Activated gamma-delta T cell treated with Interleukin-2 at 50 U/mL for 16 hours (primary cell): ENCODE measurements around the gene MORN3.
"Not testable (repeated sequence)": the region's sequence is repeated elsewhere in the genome, so short reads cannot be mapped to it uniquely, and the experiment has no call there.

Source experiments
- DNase-seq: peaks from one replicate; pipeline ENCODE4 v3.0.0-alpha.2; 2020

MORN3 gene

DNA sequence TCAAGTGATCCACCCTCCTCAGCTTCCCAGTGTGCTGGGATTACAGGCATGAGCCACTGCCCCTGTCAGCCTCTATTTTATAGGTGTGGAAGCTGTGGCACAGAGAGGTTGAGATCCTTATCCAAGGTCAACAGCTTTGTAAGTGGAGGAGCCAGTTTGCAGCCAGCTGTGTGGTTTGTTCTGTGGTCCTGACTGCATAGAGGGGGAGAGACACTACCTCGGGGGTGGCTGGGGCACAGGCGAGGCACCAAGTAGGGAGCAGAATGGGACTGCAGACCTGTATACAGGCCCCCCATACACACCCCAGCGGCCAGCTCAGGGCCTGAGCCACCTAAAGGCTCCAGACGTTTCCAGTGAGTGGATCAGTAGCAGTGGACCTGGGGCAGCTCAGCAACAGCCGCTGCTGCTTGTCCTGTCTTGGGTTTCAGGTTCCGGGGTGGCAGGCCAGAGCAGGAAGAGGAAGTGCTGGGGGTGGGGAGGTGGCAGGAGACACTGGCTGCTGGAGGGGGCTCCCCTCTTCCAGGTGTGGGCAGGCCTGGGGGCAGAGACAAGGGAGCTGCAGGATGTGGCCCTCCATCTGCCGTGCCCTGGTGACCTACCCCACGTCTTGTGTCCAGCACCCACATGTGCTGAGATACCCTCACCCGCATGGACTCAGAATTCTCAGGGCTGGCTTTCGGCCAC is 32.1 kb downstream of the MORN3 start:
- DNase-seq, result peak; percentile 61

DNA sequence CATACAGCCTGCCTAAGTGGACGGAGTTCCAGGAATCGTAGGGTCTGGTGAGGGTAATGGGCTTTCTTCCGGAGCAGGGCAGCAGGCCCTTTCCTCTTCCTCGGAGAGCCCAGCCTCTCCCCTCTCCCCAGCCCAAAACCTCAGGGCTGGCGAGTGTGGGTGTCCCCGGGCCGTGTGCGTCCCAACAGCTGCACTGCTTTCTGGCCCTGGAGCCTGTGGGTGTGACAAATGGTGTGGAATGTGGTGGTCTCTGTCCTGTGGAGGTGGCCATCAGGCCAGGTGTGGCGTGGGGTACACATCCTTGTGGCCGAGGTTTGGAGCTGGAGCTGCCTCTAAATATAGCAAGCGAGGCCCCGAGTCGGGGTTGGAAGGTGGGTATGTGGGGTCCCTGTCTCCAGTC is 34.6 kb downstream of the MORN3 start:
- no peak for DNase-seq

DNA sequence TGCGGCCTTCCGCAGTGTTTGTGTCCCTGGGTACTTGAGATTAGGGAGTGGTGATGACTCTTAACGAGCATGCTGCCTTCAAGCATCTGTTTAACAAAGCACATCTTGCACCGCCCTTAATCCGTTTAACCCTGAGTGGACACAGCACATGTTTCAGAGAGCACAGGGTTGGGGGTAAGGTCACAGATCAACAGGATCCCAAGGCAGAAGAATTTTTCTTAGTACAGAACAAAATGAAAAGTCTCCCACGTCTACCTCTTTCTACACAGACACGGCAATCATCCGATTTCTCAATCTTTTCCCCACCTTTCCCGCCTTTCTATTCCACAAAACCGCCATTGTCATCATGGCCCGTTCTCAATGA is 35.6 kb downstream of the MORN3 start:
- not testable (repeated sequence) for DNase-seq

DNA sequence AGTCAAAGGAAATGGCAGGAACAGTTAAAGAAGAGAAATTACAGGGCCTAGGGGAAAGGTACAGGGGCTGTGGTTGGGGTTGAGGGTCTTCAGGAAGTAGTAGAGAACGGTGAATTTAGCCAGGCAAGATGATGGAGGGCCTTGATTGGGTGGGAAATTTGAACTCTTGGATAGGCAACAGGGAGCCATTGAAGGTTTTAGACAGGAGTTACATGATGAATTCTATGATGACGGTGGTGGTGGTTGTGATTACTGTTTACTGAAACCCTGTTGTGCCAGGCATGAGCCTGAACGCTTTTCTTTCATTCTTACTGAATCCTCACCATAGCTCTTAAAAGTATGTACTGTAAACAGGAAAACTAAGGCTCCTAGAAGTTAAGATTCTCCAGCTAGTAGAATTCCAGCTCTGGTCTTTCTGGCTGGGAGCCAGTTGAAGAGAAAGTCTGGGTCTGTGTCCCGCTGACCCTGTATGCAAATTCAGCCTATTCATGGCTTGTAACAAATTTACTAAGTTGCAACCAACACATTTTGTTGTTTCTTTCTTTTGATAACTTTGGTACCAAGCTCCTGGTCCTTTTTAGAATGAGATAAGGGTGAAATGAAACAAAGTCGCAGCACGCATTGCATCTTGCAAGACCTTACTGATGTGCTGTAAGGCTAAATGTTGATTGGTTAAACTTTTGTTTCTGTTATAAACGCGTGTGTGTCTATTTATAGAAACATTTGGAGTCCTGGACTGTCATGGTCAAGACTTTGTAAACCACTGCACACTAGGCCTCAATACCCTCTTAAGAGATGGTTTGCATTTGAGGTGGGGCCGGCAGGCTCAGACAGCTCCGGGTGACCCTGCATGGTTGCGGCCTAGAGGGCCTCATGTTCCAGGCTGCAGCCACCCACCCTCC is 37.1 kb downstream of the MORN3 start:
- no peak for DNase-seq

DNA sequence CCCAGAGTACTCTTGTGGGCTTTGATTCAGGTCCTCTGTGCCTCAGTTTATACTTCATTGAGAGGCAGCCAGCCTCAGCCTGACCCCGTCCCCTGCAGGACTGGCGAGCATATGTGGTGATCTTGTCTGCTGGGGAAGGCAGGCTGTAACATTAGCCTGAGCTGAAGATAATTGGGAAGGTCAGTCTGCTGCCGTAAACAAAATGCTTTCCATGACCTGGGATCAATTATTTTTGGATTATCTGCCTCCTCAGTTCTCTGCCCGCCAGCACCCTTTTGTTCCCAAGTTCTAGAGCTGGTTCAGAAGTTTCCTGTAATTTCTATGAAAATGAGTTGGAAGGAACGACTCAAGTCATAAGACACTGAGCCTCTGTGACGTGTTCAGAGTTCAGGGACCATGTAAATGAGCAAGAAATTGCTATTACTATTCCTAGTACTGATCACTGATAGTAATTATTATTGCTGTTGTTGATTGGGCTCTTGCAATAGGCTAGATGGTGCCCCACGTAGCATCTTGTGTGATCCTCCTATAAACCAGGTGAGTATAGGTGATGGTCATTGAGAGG is 38.6 kb downstream of the MORN3 start:
- DNase-seq, result no peak

DNA sequence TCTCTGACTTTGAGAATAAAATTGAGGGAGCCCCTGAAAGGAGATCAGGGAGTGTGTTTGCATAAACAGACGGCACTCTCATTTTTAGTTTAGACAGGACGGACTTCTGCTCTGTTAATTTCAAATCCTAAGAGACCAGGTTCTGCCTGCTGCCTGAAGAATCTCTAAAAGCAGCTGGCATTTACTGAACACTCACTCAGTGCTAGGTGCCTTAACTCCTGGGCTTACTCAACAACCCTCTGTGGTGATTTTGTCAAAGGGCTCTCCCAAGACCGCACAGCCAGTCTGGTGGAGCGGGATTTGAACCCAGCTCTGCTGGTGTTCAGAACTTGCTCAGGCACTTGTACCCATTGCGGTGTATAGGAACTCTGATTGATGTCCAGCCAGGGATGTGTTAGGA is 40.9 kb downstream of the MORN3 start:
- no peak for DNase-seq

DNA sequence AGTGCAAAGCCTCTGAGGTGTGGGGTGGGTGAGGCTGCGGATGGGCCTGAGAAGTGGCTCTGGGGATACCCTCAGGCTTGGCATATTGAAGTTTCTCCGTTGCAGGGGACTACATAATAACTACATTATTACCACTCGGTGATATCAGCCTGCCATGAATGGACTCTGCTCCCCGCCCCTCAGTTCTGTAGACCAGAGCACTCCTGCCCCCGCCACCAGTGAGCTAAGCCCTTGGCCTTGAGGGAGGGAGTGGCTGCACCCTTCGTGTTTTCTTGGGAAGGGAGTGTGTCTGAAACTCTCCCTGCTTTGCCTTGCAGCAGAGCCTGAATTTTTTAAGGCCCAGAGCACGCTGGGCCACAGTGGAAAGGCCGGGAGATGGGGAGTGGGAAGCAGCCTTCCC is 41.4 kb downstream of the MORN3 start:
- DNase-seq, result no peak

DNA sequence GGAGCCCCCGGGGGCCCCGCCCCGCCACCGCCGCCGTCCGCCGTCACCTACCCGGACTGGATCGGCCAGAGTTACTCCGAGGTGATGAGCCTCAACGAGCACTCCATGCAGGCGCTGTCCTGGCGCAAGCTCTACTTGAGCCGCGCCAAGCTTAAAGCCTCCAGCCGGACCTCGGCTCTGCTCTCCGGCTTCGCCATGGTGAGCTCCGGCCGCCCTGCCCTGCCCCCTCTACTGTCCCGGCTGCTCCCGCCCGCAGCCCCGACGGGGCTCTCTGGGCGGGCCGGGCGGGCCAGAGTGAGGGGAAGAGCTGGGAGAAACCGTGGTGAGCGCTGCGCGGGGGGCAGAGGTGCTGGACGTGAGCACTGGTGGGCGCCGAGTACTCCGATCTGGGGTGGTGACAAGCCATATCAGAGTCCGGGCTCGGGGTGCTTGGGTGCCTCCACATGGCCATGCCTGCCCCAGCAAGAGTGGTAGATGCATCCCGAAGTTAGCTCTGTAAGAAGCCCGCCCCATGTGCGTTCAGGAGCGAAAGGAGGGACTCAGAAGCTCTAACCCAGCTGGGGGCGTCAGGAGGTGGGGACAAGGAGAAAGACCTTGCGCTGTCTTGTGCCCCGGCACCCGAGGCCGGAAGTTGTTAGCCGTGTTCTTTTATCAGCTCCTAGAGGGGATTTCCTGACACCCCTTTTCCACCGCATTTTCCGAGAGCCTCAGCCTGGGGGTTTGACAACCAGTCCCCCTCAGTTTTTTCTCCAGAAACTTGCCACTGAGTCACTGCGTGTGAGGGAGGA is 42.4 kb downstream of the MORN3 start:
- peak; percentile 80 for DNase-seq

DNA sequence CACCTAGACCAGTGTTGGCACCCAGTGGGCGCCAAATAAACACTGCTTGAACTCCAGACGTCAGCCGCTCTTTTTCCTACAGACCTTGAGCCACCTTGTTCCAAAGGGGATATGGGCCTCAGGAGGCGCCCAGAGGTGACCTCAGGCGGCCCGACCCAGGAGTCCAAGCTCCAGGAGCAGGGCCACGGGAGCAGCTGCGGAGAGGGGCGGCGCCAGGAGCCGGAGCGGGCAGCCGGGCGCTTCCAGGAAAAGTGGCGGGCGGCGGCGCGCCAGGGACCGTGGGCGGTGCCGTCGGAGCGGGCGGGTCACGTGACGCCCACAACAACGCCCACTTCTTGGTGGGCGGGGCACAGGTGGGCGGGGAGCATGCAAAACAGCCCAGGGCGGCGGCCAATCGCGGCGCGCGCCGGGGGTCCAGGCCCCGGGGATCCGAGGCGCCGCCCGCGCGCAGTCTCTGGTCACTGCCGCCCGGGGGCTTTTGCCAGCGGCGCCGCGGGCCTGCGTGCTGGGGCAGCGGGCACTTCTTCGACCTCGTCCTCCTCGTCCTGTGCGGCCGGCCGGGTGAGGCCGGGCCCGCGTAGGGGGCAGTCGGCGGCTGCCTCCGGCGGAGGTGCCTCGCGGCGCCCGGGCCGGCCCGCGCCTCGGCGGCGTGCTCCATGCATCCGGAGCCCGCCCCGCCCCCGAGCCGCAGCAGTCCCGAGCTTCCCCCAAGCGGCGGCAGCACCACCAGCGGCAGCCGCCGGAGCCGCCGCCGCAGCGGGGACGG is 43.2 kb downstream of the MORN3 start, which contains the start of gene ORAI1:
ORAI1 (plus strand) TSS at position 444 of the 766 bp plus-strand sequence.
- DNase-seq, result peak; percentile 95

DNA sequence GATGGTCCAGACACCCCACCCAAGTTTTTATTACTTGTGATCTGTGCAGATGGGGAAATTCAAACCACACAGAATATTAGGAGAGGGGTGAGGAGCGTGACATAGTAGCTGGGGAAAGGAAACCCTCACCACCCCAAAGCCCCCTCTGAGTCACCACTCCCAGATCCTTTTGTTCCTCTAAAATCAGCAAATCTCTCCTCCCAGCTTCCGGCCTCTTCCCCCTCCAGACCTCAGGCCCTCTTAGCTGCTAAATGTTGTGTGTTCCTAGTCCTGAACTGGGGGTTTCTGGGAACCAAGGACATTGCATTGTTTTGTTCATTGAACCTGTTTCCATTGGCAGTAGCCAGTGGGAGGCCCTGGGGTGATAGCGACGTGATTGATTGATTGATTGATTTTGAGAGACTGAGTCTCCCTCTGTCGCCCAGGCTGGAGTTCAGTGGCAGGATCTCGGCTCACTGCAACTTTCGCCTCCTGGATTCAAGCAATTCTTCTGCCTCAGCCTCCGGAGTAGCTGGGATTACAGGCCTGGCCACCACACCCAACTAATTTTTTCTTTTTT is 49.0 kb downstream of the MORN3 start:
- DNase-seq, result no peak

DNA sequence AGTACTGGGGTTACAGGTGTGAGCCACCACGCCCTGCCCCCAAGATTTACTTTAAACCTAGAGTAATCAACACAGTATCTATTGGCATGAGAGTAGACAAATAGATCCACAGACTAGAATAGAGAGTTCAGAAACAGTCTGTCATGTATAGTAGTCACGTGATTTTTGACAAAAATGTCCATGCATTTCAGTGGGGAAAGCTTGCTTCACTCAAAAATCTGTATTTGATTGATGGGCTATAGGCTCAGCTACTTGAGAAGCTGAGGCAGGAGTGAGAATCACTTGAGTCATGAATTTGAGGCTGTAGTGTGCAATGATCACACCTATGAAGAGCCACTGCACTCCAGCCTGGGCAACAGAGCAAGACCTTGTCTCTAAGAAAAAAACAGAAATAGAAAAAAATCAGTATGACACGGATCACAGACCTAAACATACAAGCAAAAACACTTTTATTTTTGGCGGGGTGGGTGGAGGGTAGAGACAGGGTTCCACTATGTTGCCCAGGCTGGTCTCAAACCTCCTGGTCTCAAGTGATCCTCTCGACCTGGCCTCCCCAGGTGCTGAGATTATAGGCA is 50.7 kb downstream of the MORN3 start:
- DNase-seq, result no peak

DNA sequence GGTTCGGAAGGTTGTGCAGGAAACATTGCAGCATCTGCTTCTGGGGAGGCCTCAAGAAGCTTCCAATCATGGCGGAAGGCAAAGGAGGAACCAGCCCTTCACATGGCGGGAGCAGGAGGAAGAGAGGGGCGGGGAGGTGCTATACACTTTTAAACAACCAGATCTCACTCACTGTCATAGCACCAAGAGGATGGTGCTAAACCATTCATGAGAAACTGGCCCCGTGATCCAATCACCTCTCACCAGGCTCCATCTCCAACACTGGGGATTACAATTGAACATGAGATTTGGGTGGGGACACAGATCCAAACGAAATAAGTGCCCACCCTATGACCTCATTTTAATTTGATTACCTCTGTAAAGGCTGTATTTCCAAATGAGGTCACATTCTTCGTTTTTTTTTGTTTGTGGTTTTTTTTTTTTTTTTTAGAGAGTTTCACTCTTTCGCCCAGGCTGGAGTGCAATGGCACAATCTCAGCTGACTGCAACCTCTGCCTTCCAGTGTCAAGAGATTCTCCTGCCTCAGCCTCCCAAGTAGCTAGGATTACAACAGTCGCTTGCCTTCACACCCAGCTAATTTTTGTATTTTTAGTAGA is 54.5 kb downstream of the MORN3 start:
- DNase-seq, result no peak

DNA sequence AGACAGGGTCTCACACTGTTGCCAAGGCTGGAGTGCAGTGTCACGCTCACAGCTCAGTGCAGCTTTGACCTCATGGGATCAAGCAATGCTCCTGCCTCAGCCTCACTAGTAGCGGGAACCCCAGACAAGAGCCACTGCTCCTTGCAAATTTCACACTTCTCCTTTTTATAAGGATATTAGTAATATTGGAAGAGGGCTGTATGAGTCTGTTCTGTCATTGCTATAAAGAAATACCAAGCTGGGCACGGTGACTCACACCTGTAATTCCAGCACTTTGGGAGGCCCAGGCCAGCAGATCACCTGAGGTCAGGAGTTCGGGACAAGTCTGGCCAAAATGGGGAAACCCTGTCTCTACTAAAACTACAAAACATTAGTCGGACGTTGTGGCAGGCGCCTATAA is 56.0 kb downstream of the MORN3 start:
- no peak for DNase-seq

DNA sequence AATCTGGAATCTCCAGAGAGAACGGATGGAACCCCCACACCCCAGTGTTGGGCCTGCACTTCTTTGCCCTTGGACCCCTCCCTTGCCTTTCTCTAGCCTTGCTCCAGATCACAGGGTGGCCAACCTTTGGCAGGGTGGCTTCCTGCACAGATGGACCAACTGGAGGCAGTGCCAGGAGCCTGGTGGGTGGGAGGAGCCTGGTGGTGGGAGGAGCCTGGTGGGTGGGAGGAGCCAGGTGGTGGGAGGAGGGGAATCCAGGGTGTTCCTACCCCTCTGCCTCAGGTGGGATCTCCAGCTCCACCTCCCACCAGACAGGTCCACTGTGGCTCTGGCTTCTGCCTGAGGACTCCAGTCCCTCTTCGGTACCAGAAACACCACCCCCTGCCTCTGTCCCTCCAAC is 58.1 kb downstream of the MORN3 start:
- DNase-seq, result no peak

DNA sequence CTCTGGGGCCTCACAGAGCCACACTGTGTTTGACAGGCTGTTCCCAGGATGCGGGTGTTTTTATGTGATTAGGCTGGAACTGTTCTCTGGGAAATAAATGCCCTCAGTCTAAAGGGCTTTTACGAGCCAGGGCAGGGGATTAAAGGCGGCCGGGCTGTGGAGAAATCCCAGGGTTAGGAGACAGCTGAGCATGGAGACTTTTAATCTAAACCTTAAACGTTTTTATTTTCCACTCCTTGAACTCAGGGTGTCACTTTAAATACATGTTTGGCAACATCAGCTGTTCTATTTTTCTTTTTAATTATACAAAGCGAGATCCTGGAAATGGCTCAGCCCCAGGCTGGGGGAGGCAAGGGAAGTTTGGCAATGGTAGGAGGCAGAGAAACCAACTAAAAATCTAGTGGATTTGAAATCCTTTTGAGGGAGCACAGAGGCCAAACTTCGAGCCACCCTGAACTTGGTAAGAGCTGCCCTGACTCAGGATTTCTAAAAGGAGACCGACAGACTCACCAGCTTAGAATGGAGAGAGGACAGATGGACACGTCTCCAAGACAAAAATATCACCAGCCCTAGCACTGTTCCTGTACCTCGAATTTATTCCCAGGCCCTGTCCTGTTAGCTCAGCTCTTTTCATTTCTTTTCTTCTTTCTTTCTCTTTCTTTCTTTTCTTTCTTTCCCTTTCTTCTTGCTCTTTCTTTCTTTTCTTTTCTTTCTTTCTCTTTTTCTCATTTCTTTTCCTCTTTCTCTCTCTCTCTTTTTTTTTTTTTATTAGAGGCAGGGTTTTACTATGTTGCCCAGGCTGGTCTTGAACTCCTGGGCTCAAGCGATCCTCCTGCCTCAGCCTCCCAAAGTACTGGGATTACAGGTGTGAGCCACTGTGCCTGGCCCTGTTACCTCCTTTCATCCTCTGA is 59.0 kb downstream of the MORN3 start:
- DNase-seq, result no peak

DNA sequence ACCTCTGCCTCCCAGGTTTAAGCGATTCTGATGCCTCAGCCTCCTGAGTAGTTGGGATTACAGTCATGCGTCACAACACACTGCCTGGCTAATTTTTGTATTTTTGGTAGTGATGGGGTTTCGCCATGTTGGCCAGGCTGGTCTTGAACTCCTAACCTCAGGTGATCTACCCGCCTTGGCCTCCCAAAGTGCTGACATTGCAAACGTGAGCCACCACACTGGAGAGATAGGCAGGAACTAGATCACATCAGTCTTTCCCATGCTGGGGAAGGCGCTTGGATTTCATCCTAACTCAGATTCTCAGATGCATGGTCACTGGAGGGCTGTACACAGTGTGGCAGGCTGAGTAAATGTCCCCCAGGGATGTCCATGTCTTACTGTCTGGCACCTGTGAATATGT is 61.2 kb downstream of the MORN3 start:
- no peak for DNase-seq

DNA sequence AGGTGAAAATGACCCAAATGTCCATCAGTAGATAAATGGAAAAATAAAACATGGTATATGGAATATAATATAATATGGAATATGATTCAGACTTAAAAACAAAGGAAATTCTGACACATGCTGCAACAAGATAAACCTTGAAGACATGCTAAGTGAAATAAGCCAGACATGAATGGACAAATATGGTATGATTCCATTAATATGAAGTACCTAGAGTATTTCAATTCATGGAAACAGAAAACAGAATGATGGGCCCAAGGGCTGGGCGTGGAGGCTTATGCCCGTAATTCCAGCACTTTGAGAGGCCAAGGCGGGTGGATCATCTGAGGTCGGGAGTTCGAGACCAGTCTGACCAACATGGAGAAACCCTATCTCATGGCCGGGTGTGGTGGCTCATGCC is 65.9 kb downstream of the MORN3 start:
- DNase-seq, result no peak

DNA sequence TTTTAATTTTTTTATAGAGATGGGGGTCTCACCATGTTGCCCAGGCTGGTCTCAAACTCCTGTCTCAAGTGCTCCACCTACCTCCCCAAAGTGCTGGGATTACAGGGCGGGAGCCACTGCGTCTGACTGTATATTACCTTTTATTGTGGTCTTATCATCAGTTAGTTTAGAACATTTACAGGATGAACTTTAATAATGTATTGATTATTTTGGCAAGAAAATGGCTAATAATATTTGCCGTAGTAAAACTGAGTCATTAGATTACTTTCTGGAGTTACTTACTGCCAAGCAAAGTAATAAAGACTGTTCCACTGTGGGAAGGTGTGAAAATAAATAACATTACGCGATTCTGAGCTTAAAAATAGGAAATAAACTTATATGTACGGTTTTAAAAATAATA is 66.7 kb downstream of the MORN3 start:
- no peak for DNase-seq

DNA sequence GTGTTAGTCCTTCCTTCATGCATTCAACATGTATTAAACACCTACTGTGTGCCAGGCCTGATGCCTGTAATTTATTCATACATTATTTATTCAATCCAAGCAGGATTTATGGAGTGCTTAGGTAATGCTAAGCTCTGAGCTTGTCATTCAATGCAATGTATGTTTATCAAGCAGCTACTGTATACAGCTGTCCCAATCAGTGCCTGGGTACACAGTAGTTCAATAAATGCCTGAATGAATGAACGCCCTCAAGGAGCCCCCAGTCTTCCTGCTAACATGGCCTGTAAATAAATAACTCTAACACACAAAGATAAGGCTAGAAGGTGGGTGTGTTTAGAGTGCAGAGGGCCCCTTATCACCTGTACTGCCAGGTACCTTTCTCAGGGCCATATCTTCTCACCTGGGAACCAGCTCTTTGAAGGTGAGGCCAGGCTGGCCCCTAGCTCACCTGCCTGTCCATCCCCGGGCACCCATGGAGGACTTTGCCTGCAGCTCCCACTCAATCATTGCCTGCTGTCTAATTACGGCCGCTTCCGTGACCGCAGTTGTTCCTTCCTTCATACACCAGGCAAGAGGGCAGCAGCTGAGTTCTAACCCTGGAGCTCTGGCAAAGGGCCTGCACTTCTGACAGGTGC is 68.6 kb downstream of the MORN3 start:
- DNase-seq, result no peak
